ENCODE results near the gene HPS1.
A peak's percentile ranks its signal among the peaks of the same experiment; 100 is the strongest.

HPS1 gene

DNA sequence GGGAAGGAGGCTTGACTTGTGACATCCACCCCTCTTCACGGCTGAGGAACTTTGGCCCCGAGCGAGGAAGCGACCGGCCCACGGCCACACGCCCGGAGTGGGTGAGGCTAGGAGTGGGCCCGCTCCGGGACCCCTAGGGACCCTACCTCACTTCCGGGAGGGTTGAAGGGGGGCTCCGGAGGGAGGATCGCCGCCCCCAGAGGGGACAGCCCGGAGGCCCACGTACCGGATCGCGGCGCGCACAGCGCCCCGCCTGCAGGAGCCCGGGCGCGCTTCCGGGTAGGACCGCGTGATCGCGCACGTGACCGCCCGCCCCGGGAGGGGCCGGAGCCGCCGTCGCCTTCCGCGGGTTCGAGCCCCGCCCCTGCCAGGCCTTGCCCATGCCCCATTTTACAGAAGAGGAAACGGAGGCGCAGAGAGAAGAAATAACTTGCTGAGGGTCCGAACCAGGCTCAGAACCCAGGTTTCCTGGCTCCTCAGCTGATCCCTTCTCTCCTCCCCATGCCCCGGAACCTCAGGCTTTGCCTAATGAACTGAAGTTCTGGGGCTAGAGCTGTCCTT lies at the start of gene HPS1:
HPS1 (minus strand) TSS at position 275 of the 561 bp plus-strand sequence. CDS start 3,695 bp downstream, outside the sequence.
- TF ChIP-seq, protein P1, sequence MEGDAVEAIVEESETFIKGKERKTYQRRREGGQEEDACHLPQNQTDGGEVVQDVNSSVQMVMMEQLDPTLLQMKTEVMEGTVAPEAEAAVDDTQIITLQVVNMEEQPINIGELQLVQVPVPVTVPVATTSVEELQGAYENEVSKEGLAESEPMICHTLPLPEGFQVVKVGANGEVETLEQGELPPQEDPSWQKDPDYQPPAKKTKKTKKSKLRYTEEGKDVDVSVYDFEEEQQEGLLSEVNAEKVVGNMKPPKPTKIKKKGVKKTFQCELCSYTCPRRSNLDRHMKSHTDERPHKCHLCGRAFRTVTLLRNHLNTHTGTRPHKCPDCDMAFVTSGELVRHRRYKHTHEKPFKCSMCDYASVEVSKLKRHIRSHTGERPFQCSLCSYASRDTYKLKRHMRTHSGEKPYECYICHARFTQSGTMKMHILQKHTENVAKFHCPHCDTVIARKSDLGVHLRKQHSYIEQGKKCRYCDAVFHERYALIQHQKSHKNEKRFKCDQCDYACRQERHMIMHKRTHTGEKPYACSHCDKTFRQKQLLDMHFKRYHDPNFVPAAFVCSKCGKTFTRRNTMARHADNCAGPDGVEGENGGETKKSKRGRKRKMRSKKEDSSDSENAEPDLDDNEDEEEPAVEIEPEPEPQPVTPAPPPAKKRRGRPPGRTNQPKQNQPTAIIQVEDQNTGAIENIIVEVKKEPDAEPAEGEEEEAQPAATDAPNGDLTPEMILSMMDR (conservative IDR thresholded peaks at IDR 0.05; ENCODE audit: low read length): no peak
- H3K4me3 ChIP-seq (ENCODE audit: low read length): peak within 1 kb of the TSS; percentile 86
- DNase-seq (ENCODE audit: low read depth): peak; percentile 69

DNA sequence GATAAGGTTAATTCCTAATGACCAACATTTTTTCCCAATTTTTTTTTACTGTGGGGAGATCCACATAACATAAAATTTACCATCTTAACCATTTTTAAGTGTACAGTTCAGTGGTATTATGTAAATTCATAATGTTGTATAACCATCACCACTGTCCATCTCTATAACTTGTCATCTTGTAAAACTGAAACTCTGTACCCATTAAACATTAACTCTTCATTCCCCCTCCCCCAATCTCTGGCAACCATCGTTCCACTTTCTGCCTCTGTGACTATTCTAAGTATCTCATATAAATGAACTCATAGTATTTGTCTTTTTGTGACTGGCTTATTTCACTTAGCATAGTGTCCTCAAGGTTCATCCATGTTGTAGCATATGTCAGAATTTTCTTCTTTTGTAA lies 46.0 kb upstream of the HPS1 start:
- no peak for DNase-seq (ENCODE audit: low read depth)
- TF ChIP-seq, protein P1 (conservative IDR thresholded peaks at IDR 0.05; ENCODE audit: low read length): no peak
- H3K4me3 ChIP-seq (ENCODE audit: low read length): no peak overlapping the region

DNA sequence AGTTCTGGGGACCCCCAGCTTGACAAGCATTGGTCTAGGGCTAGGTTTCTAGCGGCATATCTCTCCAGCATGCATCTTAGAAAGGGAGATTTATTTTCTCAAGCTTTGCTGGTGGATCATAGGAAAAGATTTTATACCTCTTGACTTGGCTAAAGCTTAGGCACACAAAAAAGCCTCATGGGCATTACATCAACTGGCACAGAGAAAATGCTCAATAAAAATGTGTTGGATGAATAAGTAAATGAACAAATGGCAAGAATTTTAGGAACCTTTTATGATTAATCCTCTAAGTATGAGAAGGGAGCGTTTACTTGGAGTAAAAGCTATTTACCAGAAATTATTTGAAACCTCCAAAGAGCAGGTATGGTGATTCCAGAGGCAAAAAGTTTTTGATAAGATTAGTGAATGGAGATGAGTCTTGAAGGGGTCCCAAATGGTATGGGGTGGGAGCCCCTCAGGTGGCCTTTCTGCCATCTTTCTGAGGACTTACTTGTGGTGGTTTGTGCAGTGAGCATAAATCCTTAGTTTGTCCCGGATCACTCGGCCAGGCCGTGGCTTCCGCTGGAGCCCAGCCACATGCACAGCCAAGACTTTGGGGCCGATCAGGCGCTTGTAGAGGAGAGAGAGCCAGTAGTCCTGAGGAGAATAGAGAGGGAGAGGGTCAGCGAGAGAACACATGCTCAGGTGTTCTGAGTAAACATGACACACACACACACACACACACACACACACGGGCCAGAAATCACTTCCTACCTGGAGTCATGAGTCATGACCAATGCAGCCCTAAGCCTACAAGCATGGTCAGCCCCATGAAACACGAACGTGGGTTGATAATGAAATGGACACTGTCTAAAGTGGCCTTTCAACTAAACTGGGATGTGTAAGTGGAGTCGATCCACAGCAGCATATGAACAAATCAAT lies 43.1 kb upstream of the HPS1 start:
- H3K4me3 ChIP-seq (ENCODE audit: low read length): no peak overlapping the region
- DNase-seq (ENCODE audit: low read depth): peak; percentile 61
- TF ChIP-seq, protein P1 (conservative IDR thresholded peaks at IDR 0.05; ENCODE audit: low read length): no peak

DNA sequence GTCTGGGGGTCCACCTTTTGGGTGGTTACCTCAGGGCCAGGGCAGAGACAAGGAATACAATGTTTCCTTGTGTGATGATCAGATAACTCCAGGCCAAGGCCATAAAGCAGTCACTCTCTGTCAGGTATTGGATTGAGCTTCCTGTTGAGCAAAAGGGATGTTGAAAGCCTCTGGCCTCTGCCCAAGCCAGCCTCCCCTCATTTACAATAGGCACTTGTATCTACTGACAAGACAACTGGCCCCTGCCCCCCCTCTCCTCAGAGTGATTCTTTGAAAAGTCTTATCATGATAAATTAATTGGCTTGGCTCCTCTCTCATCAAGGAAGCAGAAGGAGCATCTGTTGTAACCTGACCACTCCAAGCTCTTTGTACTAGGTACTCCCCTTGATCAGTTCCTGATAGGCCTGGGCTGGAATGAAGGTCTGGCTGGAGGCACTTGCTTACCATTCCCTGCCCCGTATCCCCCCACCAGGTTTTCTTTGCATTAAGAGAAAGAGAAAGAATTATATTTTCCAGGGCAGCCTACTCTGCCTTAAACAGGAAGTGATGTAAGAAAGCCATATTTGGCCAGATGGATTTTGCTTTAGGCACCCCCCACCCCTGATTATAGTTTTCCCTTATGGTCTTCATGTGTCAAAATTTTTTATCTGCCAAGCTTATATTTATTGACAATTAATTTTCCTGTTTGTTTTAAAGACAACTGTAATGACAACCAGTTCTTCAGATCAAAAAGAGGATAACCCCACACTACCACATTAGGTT lies 42.1 kb upstream of the HPS1 start:
- TF ChIP-seq, protein P1 (conservative IDR thresholded peaks at IDR 0.05; ENCODE audit: low read length): no peak
- DNase-seq (ENCODE audit: low read depth): no peak
- no peak overlapping the region for H3K4me3 ChIP-seq (ENCODE audit: low read length)

DNA sequence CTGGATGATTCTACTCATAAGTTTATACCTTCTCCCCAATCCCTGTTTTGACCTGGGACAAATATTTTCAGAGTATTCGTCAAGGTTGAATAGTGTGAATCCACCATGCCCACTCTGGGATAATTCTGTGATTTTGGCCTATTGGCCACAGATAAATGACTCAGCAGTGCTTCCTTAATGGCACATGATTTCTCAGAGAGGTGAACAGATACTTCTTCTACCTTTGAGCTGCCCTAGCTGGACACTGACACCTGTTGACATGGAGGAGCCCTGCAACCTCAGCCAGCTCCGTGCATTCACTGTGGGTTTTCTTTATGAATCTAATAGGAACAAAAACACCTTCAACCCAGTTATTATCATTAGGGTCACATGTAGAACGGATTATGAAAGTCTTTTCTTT lies 40.9 kb upstream of the HPS1 start:
- TF ChIP-seq, protein P1 (conservative IDR thresholded peaks at IDR 0.05; ENCODE audit: low read length): no peak
- H3K4me3 ChIP-seq (ENCODE audit: low read length): no peak overlapping the region

DNA sequence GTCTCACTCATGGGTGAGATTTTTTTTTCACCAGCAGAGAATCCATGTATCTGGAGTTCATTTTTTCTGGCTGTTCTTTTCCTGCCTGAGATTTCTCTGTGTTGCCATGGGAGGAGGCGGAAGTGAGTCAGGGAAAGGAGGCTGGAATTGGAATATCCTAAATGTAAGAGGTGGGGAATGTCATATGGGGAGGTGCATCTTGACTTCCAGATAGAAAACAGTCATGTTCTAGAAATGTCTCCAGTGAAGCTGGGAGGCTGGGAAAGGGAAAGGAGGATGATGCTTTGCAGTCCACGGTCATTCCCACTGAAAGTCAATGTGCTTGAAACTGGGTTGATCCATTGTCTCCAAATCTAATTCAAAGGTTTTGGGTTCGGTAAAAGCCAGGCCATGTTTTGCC lies 39.7 kb upstream of the HPS1 start:
- peak; percentile 88 for DNase-seq (ENCODE audit: low read depth)
- TF ChIP-seq, protein P1 (conservative IDR thresholded peaks at IDR 0.05; ENCODE audit: low read length): no peak
- no peak overlapping the region for H3K4me3 ChIP-seq (ENCODE audit: low read length)

More for the DNA sequence above, 40.9 kb upstream of the HPS1 start:
- DNase-seq (ENCODE audit: low read depth): no peak

All from AG10803 (cell line).